A549 treated with Mapracorat at 1 μM for 4 hours (cell line): ENCODE data around the gene NPIPB4. TPM values are rescaled to one million over a fixed set of nuclear protein-coding genes. Genes with fewer than 3 reads are reported as not detected.

Experiments
- total RNA-seq: library from RNA; stranded (reverse); fragments of 200-300 nt; extraction: Qiagen RNA extraction; gene quantifications from 5 replicates; pipeline ENCODE4 v1.2.3, GENCODE V29; 2022

Gene NPIPB4
- total RNA-seq = 21.4 to 30.4 TPM (median 26.9 TPM) in 5 replicates

GRCh38 chr16:21857656-21858055 is at the start of gene NPIPB4:
NPIPB4 (minus strand) TSS chr16:21857756; CDS start chr16:21857378, 378 bp downstream.

Other genes with a start within 250 kb of the NPIPB4 start
- not detected in 5 replicates for gene IGSF6, start 205.1 kb downstream of the NPIPB4 start, total RNA-seq
- 0.08 to 0.13 TPM (median 0.10 TPM) in 4 of 5 replicates, not detected in the other for gene OTOA, start 193.8 kb downstream of the NPIPB4 start, total RNA-seq
- gene UQCRC2, start 95.6 kb upstream of the NPIPB4 start, total RNA-seq = 157 to 206 TPM (median 164 TPM) in 5 replicates
- 0.16 TPM in 1 of 5 replicates, not detected in the others for gene PDZD9, start 143.4 kb upstream of the NPIPB4 start, total RNA-seq
- 8.3 to 15.9 TPM (median 14.0 TPM) in 5 replicates for gene MOSMO, start 150.4 kb upstream of the NPIPB4 start, total RNA-seq
- gene VWA3A, start 234.8 kb upstream of the NPIPB4 start, total RNA-seq = 0.03 to 0.11 TPM (median 0.07 TPM) in 3 of 5 replicates, not detected in the others